K562 (cell line): ENCODE data around the gene BCCIP. TPM values are rescaled to one million over a fixed set of nuclear protein-coding genes. Genes with fewer than 3 reads are reported as not detected.

Experiments
- MGA ChIP-seq: fragments of 450-650 bp; IDR thresholded peaks from 2 replicates; pipeline ENCODE4 v1.6.1; 2016; ENCODE audit warnings: mild to moderate bottlenecking, moderate library complexity
- polyA plus RNA-seq, 8 experiments: library from polyadenylated mRNA; depleted of rRNA in 4 of 8; stranded (reverse) in 5 of 8; unstranded in 3 of 8; fragments of >200 nt; fragmentation: Nextera tagmentation in 2 of 8; fragmentation: Illumina TruSeq in 1 of 8; extraction: Ambion mirVana in 2 of 8; extraction: Trizol in 1 of 8; gene quantifications; 2 replicates each; pipeline versions ENCODE4 v1.2.1 to v1.2.3, GENCODE V29; 2011 to 2014; ENCODE audit warnings: inconsistent platforms in 1 of 8, missing spikeins in 1 of 8
- total RNA-seq, 7 experiments: library from RNA; depleted of rRNA in 6 of 7; stranded (reverse); fragments of >200 nt in 6 of 7; fragmentation: Illumina TruSeq in 2 of 7; extraction: Trizol in 2 of 7; gene quantifications; 2 replicates each; pipeline versions ENCODE4 v1.2.1 to v1.2.3, GENCODE V29; 2011 to 2021; ENCODE audit warnings: low replicate concordance in 1 of 7

BCCIP gene
- total and polyA plus RNA-seq, 9 of the 15 experiments (the other 6 are each of a cell fraction or from before 2014, with no cell fraction given), result 95.1 to 204 (median 163) TPM

GRCh38 chr10:125848857-125849256, 25.5 kb downstream of the BCCIP start (continued):
- TF ChIP-seq MGA, result no peak
